A549 (cell line): ENCODE data around the gene DCAF7.

Source experiments
- CTCF ChIP-seq: fragments of >200 bp; sonication (Bioruptor Twin); formaldehyde crosslinking; IDR thresholded peaks from 3 replicates; pipeline ENCODE4 v1.5.1; 2016
- NFE2L2 ChIP-seq: fragments of 150-350 bp; conservative IDR thresholded peaks from 2 replicates; pipeline ENCODE4 v1.6.1; 2014; ENCODE audit warnings: low read length
- SMC3 ChIP-seq: fragments of >200 bp; sonication (Bioruptor Twin); formaldehyde crosslinking; IDR thresholded peaks from 3 replicates; pipeline ENCODE4 v1.6.1; 2018; ENCODE audit warnings: inconsistent platforms
- TP53 ChIP-seq: fragments of 250-450 bp; sonication (Bioruptor Pico); IDR thresholded peaks from 2 replicates; pipeline ENCODE4 v1.5.0; 2021; ENCODE audit warnings: mild to moderate bottlenecking, moderate library complexity
- ZFP36 ChIP-seq: fragments of 450-650 bp; IDR thresholded peaks from 2 replicates; pipeline ENCODE4 v1.6.1; 2014; ENCODE audit warnings: borderline replicate concordance; ENCODE audit not compliant: partially characterized antibody

GRCh38 chr17:63621229-63621683, 71.0 kb downstream of the DCAF7 start:
- TF ChIP-seq CTCF = no peak
- TF ChIP-seq TP53 (CRISPR knock-in tag) = no peak
- no peak for TF ChIP-seq SMC3
- TF ChIP-seq NFE2L2 = no peak
- no peak for TF ChIP-seq ZFP36
